ENCODE measurements around the gene HECW1.

Gene HECW1

DNA sequence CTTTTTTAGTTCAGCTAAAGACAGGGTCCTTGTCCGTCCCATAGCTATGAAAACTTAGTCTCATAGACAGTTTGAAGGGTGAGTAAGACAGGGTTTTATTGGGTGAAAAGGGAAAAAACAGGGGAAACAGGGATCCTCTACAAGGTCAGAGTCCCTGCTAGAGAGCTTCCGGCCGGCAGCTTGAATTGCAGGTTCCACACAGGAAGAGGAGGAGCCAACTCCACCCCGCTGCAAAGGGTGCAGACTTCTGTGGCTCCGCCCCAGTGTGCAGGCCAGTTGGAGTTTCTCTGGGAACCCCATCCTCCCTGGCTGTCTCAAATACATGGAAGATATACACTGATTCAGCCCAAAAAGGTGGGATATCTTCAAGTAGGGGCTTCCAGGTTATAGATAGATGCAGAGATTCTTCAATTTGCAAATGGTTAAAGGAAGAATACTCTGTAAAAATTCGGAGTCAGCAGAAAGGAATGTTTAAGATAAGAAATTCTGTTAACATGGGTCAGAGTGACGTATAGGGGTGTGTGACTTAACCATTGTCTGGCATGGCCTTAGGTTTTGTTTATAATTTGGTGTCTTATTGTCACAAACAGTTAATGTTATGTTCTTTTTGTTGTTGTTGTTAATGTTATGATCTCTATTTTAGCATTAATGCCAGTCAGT is 34.6 kb upstream of the HECW1 start:
- H3K4me1 ChIP-seq (ENCODE audit: control insufficient read depth, insufficient read depth, low read length), result no peaks in the 10 kb centered on the region
- no peaks in the 10 kb centered on the region for H3K36me3 ChIP-seq (ENCODE audit: control insufficient read depth in 2 of 2, insufficient read depth in 1 of 2, low read length in 2 of 2)
- H3K27ac ChIP-seq (ENCODE audit: extremely low read depth, low read depth, low read length), result no peak overlapping the region
- ChIA-PET CTCF (interaction anchor here (0.5 kb wide), 1 partner anchor 186 kb away, joined by 3 read pairs; no protein-coding TSS in a partner anchor), POLR2A (interaction anchor here (0.5 kb wide), 1 partner anchor 35 kb away, joined by 3 read pairs; no protein-coding TSS in a partner anchor)
- TF ChIP-seq ZNF24 (tag by site-specific recombination; IDR thresholded peaks at IDR 0.05) (no peak), GLIS2 (tag by site-specific recombination; IDR thresholded peaks at IDR 0.05) (no peak)
- H3K9me3 ChIP-seq (ENCODE audit: control insufficient read depth, insufficient read depth, low read depth, low read length), result no peaks in the 10 kb centered on the region
- no peak overlapping the region for H3K4me3 ChIP-seq (ENCODE audit: low read depth, low read length)

DNA sequence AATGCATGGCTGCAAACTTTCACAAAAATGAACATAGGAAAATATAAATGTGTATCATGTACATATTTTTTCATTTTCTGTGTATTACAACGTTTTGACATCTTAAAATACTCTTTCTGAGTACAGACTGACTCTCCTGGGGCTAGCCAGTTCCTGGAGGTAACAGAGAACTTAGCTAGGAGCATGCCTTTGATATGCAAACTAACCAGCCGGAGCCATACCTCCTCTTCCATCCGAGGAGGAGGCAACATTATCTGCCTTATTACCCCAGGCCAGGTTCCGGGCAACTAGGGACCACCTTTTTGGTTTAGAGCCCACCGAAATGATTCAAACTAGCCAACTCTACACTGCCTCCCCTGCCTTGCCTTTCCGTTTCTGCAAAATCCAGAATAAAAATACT is 33.7 kb upstream of the HECW1 start:
- Histone ChIP-seq H3K9me3 (ENCODE audit: control insufficient read depth, insufficient read depth, low read depth, low read length) (no peaks in the 10 kb centered on the region), H3K27ac (ENCODE audit: extremely low read depth, low read depth, low read length) (no peak overlapping the region), H3K4me1 (ENCODE audit: control insufficient read depth, insufficient read depth, low read length) (no peaks in the 10 kb centered on the region), H3K36me3 (ENCODE audit: control insufficient read depth in 2 of 2, insufficient read depth in 1 of 2, low read length in 2 of 2) (no peaks in the 10 kb centered on the region), H3K4me3 (ENCODE audit: low read depth, low read length) (no peak overlapping the region)
- ChIA-PET POLR2A (no interaction called here), CTCF (interaction anchor here (0.6 kb wide), 1 partner anchor 29 kb away, joined by 5 read pairs; no protein-coding TSS in a partner anchor)
- TF ChIP-seq ZNF324 (tag by site-specific recombination; IDR thresholded peaks at IDR 0.05), result no peak
- TF ChIP-seq ZNF571 (tag by site-specific recombination; IDR thresholded peaks at IDR 0.05), result no peak
- no peak for TF ChIP-seq HOXD13 (CRISPR knock-in tag; IDR thresholded peaks at IDR 0.05; ENCODE audit: borderline replicate concordance)

DNA sequence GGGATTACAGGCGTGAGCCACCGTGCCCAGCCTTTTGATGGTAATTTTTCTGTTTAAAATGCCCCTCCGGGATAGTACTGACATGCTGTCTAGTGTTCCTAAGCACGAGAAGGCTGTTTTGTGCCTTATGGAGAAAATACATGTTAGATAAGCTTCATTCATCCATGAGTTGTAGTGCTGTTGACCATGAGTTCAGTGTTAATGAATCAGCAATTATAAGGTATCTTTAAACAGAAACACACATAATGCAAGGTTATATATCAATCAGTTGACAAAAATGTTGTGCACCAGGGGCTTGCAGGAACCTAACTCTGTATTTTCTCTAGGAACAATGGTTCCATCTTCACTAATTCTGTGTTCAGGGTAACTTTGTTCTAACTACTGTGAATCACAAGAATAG is 30.8 kb upstream of the HECW1 start:
- ChIA-PET CTCF (no interaction called here), POLR2A (no interaction called here)
- Histone ChIP-seq H3K4me1 (ENCODE audit: control insufficient read depth, insufficient read depth, low read length) (no peaks in the 10 kb centered on the region), H3K27ac (ENCODE audit: extremely low read depth, low read depth, low read length) (no peak overlapping the region), H3K4me3 (ENCODE audit: low read depth, low read length) (no peak overlapping the region), H3K36me3 (ENCODE audit: control insufficient read depth in 2 of 2, insufficient read depth in 1 of 2, low read length in 2 of 2) (no peaks in the 10 kb centered on the region), H3K9me3 (ENCODE audit: control insufficient read depth, insufficient read depth, low read depth, low read length) (no peaks in the 10 kb centered on the region)
- TF ChIP-seq ZNF791 (tag by site-specific recombination; IDR thresholded peaks at IDR 0.05) (no peak), ZBTB1 (tag by site-specific recombination; IDR thresholded peaks at IDR 0.05) (no peak), ZNF776 (tag by site-specific recombination; IDR thresholded peaks at IDR 0.05; ENCODE audit: borderline replicate concordance) (no peak), YY1 (tag by site-specific recombination; IDR thresholded peaks at IDR 0.05) (no peak), ZNF549 (tag by site-specific recombination; IDR thresholded peaks at IDR 0.05) (no peak), ZBTB17 (tag by site-specific recombination; IDR thresholded peaks at IDR 0.05) (no peak), ZFP37 (tag by site-specific recombination; IDR thresholded peaks at IDR 0.05) (no peak), ZNF510 (tag by site-specific recombination; IDR thresholded peaks at IDR 0.05; ENCODE audit: insufficient replicate concordance) (no peak)

DNA sequence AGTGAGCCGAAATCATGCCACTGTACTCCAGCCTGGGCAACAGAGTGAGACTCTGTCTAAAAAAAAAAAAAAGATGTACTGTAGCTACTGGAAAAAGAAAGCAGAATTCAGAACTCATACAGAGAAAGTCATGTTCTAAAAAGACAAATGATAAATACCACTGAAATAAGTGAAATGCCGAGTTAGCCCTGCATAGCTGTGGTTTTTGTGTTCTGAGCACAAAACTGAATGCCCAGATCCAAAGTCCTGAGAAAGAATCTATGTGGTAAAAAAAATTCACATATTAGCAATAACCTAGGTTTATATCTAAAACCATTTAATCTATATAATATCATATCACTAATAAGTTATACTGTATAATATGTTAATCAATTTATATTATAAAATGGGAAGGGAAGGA is 29.3 kb upstream of the HECW1 start:
- Histone ChIP-seq H3K36me3 (ENCODE audit: control insufficient read depth in 2 of 2, insufficient read depth in 1 of 2, low read length in 2 of 2) (no peaks in the 10 kb centered on the region), H3K4me3 (ENCODE audit: low read depth, low read length) (no peak overlapping the region), H3K27ac (ENCODE audit: extremely low read depth, low read depth, low read length) (no peak overlapping the region), H3K9me3 (ENCODE audit: control insufficient read depth, insufficient read depth, low read depth, low read length) (no peaks in the 10 kb centered on the region), H3K4me1 (ENCODE audit: control insufficient read depth, insufficient read depth, low read length) (no peaks in the 10 kb centered on the region)
- TF ChIP-seq, protein P1, sequence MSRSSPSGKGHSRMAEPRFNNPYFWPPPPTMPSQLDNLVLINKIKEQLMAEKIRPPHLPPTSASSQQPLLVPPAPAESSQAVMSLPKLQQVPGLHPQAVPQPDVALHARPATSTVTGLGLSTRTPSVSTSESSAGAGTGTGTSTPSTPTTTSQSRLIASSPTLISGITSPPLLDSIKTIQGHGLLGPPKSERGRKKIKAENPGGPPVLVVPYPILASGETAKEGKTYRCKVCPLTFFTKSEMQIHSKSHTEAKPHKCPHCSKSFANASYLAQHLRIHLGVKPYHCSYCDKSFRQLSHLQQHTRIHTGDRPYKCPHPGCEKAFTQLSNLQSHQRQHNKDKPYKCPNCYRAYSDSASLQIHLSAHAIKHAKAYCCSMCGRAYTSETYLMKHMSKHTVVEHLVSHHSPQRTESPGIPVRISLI (tag by site-specific recombination; IDR thresholded peaks at IDR 0.05), result no peak
- TF ChIP-seq, protein P2, sequence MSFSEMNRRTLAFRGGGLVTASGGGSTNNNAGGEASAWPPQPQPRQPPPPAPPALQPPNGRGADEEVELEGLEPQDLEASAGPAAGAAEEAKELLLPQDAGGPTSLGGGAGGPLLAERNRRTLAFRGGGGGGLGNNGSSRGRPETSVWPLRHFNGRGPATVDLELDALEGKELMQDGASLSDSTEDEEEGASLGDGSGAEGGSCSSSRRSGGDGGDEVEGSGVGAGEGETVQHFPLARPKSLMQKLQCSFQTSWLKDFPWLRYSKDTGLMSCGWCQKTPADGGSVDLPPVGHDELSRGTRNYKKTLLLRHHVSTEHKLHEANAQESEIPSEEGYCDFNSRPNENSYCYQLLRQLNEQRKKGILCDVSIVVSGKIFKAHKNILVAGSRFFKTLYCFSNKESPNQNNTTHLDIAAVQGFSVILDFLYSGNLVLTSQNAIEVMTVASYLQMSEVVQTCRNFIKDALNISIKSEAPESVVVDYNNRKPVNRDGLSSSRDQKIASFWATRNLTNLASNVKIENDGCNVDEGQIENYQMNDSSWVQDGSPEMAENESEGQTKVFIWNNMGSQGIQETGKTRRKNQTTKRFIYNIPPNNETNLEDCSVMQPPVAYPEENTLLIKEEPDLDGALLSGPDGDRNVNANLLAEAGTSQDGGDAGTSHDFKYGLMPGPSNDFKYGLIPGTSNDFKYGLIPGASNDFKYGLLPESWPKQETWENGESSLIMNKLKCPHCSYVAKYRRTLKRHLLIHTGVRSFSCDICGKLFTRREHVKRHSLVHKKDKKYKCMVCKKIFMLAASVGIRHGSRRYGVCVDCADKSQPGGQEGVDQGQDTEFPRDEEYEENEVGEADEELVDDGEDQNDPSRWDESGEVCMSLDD (tag by site-specific recombination; IDR thresholded peaks at IDR 0.05), result no peak
- no peak for TF ChIP-seq ZNF155 (tag by site-specific recombination; IDR thresholded peaks at IDR 0.05)
- ChIA-PET POLR2A (no interaction called here), CTCF (no interaction called here)
